ENCODE data around the gene PDCD10.

PDCD10 gene

GRCh38 chr3:167673221-167673620, 61.5 kb downstream of the PDCD10 start:
- DNase-seq (ENCODE audit: low read depth) = no peak

GRCh38 chr3:167671878-167672427, 62.7 kb downstream of the PDCD10 start:
- no peak for DNase-seq (ENCODE audit: low read depth)

GRCh38 chr3:167669699-167670098, 65.0 kb downstream of the PDCD10 start:
- no peak for DNase-seq (ENCODE audit: low read depth)

- DNase-seq (ENCODE audit: low read depth) = no peak
Observed at GRCh38 chr3:167668651-167669050, 66.0 kb downstream of the PDCD10 start.

DNA sequence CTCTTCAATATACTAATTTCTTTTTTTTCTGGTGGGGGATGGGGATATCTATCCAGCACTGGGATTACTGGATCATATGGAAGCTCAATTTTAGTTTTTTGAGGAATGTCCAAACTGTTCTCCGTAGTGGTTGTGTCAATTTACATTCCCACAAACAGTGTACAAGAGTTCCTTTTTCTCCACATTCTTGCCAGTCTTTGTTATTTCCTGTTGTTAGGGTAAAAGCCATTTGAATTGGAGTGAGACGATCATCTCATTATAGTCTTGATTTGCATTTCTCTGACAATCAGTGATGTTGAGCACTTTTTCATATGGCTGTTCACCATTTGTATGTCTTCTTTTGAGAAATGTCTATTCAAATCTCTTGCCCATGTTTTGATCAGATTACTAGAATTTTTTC, 68.1 kb downstream of the PDCD10 start:
- DNase-seq (ENCODE audit: low read depth) = no peak

- no peak for DNase-seq (ENCODE audit: low read depth)
Observed at GRCh38 chr3:167662919-167663400, 71.7 kb downstream of the PDCD10 start.

DNA sequence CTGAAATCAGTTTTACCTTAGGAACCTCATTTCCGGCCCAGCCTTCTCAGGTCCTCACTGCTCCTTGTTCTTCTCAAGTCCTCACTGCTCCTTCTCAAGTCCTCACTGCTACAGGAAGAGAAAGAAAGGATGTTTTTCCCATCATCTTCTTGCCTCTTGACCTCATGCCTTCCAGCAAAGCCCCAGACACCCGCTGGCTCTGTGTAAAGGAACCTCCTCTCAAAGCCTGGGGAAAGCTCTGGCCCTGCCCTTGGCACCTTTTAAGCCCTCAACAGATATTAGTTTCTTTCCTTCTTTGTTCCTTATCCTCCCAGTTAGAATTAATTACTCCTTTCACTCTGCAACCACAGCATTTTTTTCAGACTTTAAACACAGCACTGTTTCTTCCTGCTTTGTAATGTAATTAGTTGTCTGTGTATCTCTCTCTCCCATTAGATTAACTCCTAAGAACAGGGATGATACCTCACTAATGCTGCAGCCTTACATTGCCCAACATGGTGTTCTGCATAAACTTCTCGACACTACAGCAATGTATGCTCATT, 76.9 kb downstream of the PDCD10 start:
- no peak for DNase-seq (ENCODE audit: low read depth)

GRCh38 chr3:167656821-167657220, 77.9 kb downstream of the PDCD10 start:
- DNase-seq (ENCODE audit: low read depth) = no peak

DNA sequence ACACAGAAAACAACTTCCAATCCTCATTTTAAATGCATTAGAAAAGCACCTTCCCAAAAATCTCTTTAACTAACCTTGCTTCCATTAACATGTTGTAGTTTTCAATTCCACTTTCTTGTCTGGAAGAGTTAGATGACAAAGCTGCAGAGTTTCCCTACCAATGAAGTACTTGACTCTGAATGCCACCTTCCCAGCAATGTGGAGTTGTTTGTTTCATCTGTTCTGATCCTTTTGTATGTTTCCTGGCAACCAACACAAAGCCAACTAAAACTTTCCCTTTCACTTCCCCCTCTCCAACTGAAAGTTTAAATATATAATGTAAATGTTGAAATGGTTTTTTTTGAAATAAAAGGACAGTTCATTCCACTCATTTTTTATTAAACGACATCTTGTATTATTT, 80.9 kb downstream of the PDCD10 start, which contains the start of gene WDR49:
WDR49 (minus strand) TSS at position 183 of the 400 bp plus-strand sequence. CDS start 517 bp downstream, outside the sequence.
- DNase-seq (ENCODE audit: low read depth) = no peak

DNA sequence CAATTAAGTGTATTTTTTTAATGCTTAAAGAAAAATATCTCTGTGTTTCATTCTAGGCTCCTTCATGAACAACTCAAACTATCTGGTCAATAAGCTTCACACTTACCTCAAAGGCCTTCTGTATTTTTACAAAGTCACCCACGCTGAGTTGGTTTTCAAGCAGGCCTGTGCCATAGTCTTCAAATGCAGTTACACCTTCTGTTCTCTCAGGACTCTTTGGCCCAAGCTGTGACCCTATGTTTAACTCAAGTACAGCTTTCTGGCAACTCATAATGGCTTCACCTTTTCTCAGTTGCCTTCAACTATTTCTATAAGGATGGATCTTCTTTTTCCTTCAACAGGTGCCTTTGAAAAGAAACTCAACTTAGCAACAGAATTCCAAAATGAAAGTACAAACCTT, 81.5 kb downstream of the PDCD10 start:
- no peak for DNase-seq (ENCODE audit: low read depth)

GRCh38 chr3:167651826-167652225, 82.9 kb downstream of the PDCD10 start:
- DNase-seq (ENCODE audit: low read depth) = no peak

DNA sequence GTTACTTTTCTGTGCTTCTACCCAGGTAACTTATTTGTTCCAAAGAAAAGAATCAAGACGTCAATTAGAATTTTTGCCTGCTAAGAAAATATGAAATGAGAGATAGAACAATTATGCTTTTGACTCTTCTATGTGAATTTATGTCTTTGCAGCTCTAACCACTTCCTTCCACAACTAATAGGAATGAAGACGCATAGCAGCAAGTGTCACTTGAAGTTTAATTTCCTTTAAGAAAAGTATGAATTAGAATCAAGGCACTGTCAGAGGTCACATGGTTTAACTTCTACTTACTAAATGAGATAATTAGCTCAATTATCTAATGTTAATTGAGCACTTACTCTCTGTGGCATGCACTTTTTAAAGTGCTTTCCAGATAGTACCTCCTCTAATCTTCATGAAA, 84.2 kb downstream of the PDCD10 start:
- no peak for DNase-seq (ENCODE audit: low read depth)

DNA sequence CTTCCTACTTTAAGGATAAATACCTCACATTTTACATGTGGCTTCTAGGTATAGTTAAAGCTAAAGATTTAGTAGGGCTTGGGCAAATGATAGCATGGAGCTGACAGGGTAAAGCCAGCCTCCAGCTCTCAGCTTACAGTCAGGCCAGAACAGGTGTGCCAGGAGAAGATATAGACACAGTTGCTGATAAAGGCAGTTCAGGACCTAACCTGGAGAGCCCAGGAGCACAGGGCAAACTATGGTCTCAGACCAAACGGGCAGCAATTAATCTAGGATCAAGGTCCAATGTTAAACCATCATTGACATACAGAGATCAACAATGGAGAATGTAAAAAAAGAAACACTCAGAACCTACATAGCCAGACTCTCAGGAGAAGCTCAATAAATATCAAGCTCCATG, 84.9 kb downstream of the PDCD10 start:
- no peak for DNase-seq (ENCODE audit: low read depth)

- DNase-seq (ENCODE audit: low read depth) = no peak
Observed at GRCh38 chr3:167644611-167645010, 90.1 kb downstream of the PDCD10 start.

All from stimulated activated CD8-positive, alpha-beta memory T cell treated with anti-CD3 and anti-CD28 coated beads, Interleukin-4, amount 100 ng/mL, for 24 hours (primary cell).